Suprapubic skin (tissue), 4 donors: ENCODE results near the gene SUGCT. TPM values are rescaled to one million over a fixed set of nuclear protein-coding genes. Genes with fewer than 3 reads are reported as not detected.

Source experiments
- DNase-seq, 2 donors: peaks; one replicate each; pipeline ENCODE4 v3.0.0-alpha.2; 2019; ENCODE audit warnings: low spot score in 2 of 2
- H3K27ac ChIP-seq: fragments of 200-600 bp; sonication (generic); one replicate; pipeline ENCODE4 v1.5.1; 2019
- H3K27me3 ChIP-seq: fragments of 200-600 bp; sonication (generic); one replicate; pipeline ENCODE4 v1.5.1; 2019
- H3K36me3 ChIP-seq: fragments of 200-600 bp; sonication (generic); one replicate; pipeline ENCODE4 v1.5.1; 2019
- H3K4me1 ChIP-seq: fragments of 200-600 bp; sonication (generic); one replicate; pipeline ENCODE4 v1.5.1; 2019
- H3K4me3 ChIP-seq: fragments of 200-600 bp; sonication (generic); one replicate; pipeline ENCODE4 v1.5.1; 2019; ENCODE audit warnings: mild to moderate bottlenecking
- H3K9me3 ChIP-seq: fragments of 200-600 bp; sonication (generic); one replicate; pipeline ENCODE4 v1.5.1; 2019
- EP300 ChIP-seq: sonication (generic); formaldehyde crosslinking; IDR thresholded peaks from one replicate; pipeline ENCODE4 v1.6.1; 2017; ENCODE audit warnings: antibody characterized with exemption
- POLR2A ChIP-seq, 2 donors: fragments of 450-650 bp; IDR thresholded peaks; one replicate each; pipeline ENCODE4 v1.6.1; 2017; ENCODE audit warnings: antibody characterized with exemption in 2 of 2, mild to moderate bottlenecking in 2 of 2, moderate library complexity in 2 of 2
- POLR2AphosphoS5 ChIP-seq, 3 donors: sonication (generic); formaldehyde crosslinking; IDR thresholded peaks; one replicate each; pipeline ENCODE4 v1.6.1; 2017; ENCODE audit warnings: antibody characterized with exemption in 3 of 3
- WGBS: methylation state at CpG from one replicate; pipeline ENCODE4 v1.1.5; 2018; 5-methylcytosine and 5-hydroxymethylcytosine counted together
- total RNA-seq, 4 donors: library from RNA; depleted of rRNA; stranded (reverse); fragments of >200 nt; gene quantifications; one replicate each; pipeline ENCODE4 v1.1.0, GENCODE V29; 2016
- TF ChIP-seq, protein P1 (sequence below), 2 donors: fragments of 200-600 bp in 1 of 2; fragments of 450-650 bp in 1 of 2; sonication (generic) in 1 of 2; IDR thresholded peaks; one replicate each; pipeline ENCODE4 v1.5.1; 2016 to 2019; ENCODE audit warnings: antibody characterized with exemption in 2 of 2, mild to moderate bottlenecking in 1 of 2, moderate library complexity in 1 of 2

The SUGCT gene
- total RNA-seq, 4 donors from 2014 or later: 0.73 to 2.2 (median 0.98) TPM; not detected in 1

DNA sequence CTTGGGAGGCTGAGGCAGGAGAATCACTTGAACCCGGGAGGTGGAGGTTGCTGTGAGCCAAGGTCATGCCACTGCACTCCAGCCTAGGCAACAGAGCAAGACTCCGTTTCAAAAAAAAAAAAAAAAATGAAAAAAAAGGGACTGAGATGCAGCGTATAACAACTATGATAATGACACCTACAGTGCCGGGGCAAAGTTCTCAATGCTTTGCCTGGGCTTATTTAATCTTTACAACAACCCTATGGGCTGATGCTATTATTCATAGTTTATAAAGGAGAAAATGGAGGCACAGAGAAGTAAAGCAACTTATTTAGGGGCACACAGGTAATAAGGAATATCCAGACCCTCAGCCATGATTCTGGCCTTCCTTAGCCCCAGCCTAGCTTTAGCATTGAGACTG is 47.6 kb downstream of the SUGCT start:
- WGBS: 89% methylated on average over 4 of the region's 4 CpGs

DNA sequence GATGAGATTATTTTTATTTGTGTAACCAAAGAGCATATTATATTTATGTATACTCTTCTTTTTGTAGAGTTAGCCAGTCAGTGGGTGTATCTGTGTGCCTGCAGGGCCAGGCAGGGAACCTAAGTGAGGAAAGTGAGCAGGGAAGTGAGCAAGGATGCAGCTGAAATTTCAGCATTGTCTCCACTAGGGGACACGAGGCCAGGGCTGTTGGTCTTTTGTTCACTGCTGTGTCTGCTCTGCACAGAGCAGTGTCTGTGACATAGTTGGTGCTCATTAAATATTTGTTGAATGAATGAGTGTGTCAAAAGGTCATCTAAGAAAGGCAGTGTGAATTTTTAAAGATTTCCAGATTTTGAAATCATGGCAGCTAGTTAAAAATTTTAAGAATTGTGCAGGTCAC is 51.8 kb downstream of the SUGCT start:
- TF ChIP-seq POLR2A (IDR thresholded peaks at IDR 0.05) (no peak), POLR2AphosphoS5 (IDR thresholded peaks at IDR 0.05) (no peak), EP300 (no peak)
- TF ChIP-seq, protein P1, sequence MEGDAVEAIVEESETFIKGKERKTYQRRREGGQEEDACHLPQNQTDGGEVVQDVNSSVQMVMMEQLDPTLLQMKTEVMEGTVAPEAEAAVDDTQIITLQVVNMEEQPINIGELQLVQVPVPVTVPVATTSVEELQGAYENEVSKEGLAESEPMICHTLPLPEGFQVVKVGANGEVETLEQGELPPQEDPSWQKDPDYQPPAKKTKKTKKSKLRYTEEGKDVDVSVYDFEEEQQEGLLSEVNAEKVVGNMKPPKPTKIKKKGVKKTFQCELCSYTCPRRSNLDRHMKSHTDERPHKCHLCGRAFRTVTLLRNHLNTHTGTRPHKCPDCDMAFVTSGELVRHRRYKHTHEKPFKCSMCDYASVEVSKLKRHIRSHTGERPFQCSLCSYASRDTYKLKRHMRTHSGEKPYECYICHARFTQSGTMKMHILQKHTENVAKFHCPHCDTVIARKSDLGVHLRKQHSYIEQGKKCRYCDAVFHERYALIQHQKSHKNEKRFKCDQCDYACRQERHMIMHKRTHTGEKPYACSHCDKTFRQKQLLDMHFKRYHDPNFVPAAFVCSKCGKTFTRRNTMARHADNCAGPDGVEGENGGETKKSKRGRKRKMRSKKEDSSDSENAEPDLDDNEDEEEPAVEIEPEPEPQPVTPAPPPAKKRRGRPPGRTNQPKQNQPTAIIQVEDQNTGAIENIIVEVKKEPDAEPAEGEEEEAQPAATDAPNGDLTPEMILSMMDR (IDR thresholded peaks at IDR 0.05): no peak
- Histone ChIP-seq H3K4me1 (no peaks in the 10 kb centered on the region), H3K27me3 (no peaks in the 10 kb centered on the region), H3K4me3 (no peak overlapping the region), H3K27ac (no peak overlapping the region), H3K9me3 (no peaks in the 10 kb centered on the region), H3K36me3 (no peaks in the 10 kb centered on the region)
- 85% methylated on average over 1 of the region's 1 CpG for WGBS
- no peak for DNase-seq

More for the DNA sequence above, 47.6 kb downstream of the SUGCT start:
- Histone ChIP-seq H3K4me3 (no peak overlapping the region), H3K27me3 (no peaks in the 10 kb centered on the region), H3K36me3 (no peaks in the 10 kb centered on the region), H3K9me3 (no peaks in the 10 kb centered on the region), H3K27ac (no peak overlapping the region), H3K4me1 (no peaks in the 10 kb centered on the region)
- no peak for DNase-seq
- no peak for TF ChIP-seq POLR2A (IDR thresholded peaks at IDR 0.05)

GRCh38 chr7:40192036-40192435 is 57.2 kb downstream of the SUGCT start:
- Histone ChIP-seq H3K27ac (no peak overlapping the region), H3K9me3 (no peaks in the 10 kb centered on the region), H3K36me3 (no peaks in the 10 kb centered on the region), H3K27me3 (no peaks in the 10 kb centered on the region), H3K4me3 (no peak overlapping the region), H3K4me1 (no peaks in the 10 kb centered on the region)
- no peak for DNase-seq
- TF ChIP-seq EP300: no peak
- TF ChIP-seq, protein P1 (IDR thresholded peaks at IDR 0.05): no peak
- TF ChIP-seq POLR2AphosphoS5 (IDR thresholded peaks at IDR 0.05): no peak
- TF ChIP-seq POLR2A (IDR thresholded peaks at IDR 0.05): no peak
- 87% methylated on average over 2 of the region's 2 CpGs for WGBS

DNA sequence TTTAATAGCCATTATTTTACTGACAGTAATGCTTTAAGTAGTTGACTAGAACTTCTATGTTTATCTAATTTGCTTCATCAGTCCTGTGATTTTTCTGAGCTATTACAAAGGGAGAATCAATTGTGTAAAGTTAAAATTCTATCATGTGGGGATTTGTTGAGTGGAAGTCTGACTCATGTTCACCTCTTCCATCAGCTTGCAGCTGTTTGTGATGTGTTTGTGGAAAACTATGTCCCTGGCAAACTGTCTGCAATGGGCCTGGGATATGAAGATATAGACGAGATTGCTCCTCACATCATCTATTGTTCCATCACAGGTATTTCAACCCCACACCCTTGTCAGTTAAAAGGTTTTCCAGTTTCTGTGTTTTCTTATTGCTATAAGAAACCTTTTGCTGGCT is 59.9 kb downstream of the SUGCT start:
- DNase-seq: no peak
- Histone ChIP-seq H3K4me1 (no peaks in the 10 kb centered on the region), H3K27me3 (no peaks in the 10 kb centered on the region), H3K9me3 (no peaks in the 10 kb centered on the region), H3K27ac (no peak overlapping the region), H3K36me3 (no peaks in the 10 kb centered on the region), H3K4me3 (no peak overlapping the region)
- WGBS: 40% methylated on average over 1 of the region's 1 CpG
- TF ChIP-seq POLR2AphosphoS5 (IDR thresholded peaks at IDR 0.05) (no peak), POLR2A (IDR thresholded peaks at IDR 0.05) (no peak), EP300 (no peak)
- TF ChIP-seq, protein P1 (IDR thresholded peaks at IDR 0.05): no peak

GRCh38 chr7:40197527-40197926 is 62.7 kb downstream of the SUGCT start:
- H3K36me3 ChIP-seq: no peaks in the 10 kb centered on the region
- 87% methylated on average over 2 of the region's 2 CpGs for WGBS
- TF ChIP-seq POLR2A (IDR thresholded peaks at IDR 0.05): no peak
- no peak for TF ChIP-seq POLR2AphosphoS5 (IDR thresholded peaks at IDR 0.05)
- no peak for TF ChIP-seq EP300
- TF ChIP-seq, protein P1 (IDR thresholded peaks at IDR 0.05): no peak
- no peak overlapping the region for H3K27ac ChIP-seq
- no peaks in the 10 kb centered on the region for H3K27me3 ChIP-seq
- no peaks in the 10 kb centered on the region for H3K4me1 ChIP-seq
- H3K9me3 ChIP-seq: no peaks in the 10 kb centered on the region
- no peak overlapping the region for H3K4me3 ChIP-seq
- no peak for DNase-seq
